K562 (cell line): ENCODE data around the gene KMT5B. TPM values are rescaled to one million over a fixed set of nuclear protein-coding genes. Genes with fewer than 3 reads are reported as not detected.

Experiments used
- polyA plus RNA-seq, 8 experiments: library from polyadenylated mRNA; depleted of rRNA in 4 of 8; stranded (reverse) in 5 of 8; unstranded in 3 of 8; fragments of >200 nt; fragmentation: Nextera tagmentation in 2 of 8; fragmentation: Illumina TruSeq in 1 of 8; extraction: Ambion mirVana in 2 of 8; extraction: Trizol in 1 of 8; gene quantifications; 2 replicates each; pipeline versions ENCODE4 v1.2.1 to v1.2.3, GENCODE V29; 2011 to 2014; ENCODE audit warnings: inconsistent platforms in 1 of 8, missing spikeins in 1 of 8
- total RNA-seq, 7 experiments: library from RNA; depleted of rRNA in 6 of 7; stranded (reverse); fragments of >200 nt in 6 of 7; fragmentation: Illumina TruSeq in 2 of 7; extraction: Trizol in 2 of 7; gene quantifications; 2 replicates each; pipeline versions ENCODE4 v1.2.1 to v1.2.3, GENCODE V29; 2011 to 2021; ENCODE audit warnings: low replicate concordance in 1 of 7

Gene KMT5B
- total and polyA plus RNA-seq, 9 of the 15 experiments (the other 6 are each of a cell fraction or from before 2014, with no cell fraction given), result 7.3 to 27.3 (median 20.9) TPM

Other genes with a start within 250 kb of the KMT5B start
Only the 7 nearest of the 8 such genes appear.
- 10.1 and 12.2 TPM in 2 replicates for gene UNC93B1, start 209.2 kb downstream of the KMT5B start, total RNA-seq (2014; rRNA removed)
- gene UNC93B1, start 209.2 kb downstream of the KMT5B start, total RNA-seq (2014; rRNA removed; fragmentation: Illumina TruSeq; extraction: Trizol), result 3.7 and 4.3 TPM in 2 replicates
- gene UNC93B1, start 209.2 kb downstream of the KMT5B start, total RNA-seq (2015; rRNA removed; fragmentation: Illumina TruSeq; extraction: Trizol), result 2.3 and 3.3 TPM in 2 replicates
- gene UNC93B1, start 209.2 kb downstream of the KMT5B start, total RNA-seq (2021), result 13.6 and 14.1 TPM in 2 replicates
- gene UNC93B1, start 209.2 kb downstream of the KMT5B start, polyA plus RNA-seq (2011; rRNA removed), result 8.6 and 10.0 TPM in 2 replicates
- 5.1 and 6.5 TPM in 2 replicates for gene UNC93B1, start 209.2 kb downstream of the KMT5B start, polyA plus RNA-seq (2014; fragmentation: Illumina TruSeq; extraction: Trizol)
- under 1 TPM; 0.10 to 0.17 TPM for gene UNC93B1, start 209.2 kb downstream of the KMT5B start, polyA plus RNA-seq (2014; fragmentation: Nextera tagmentation; extraction: Ambion mirVana)
- 7.3 and 11.6 TPM in 2 replicates for gene UNC93B1, start 209.2 kb downstream of the KMT5B start, polyA plus RNA-seq (2014; rRNA removed)
- 0.37 TPM in 1 of 2 replicates, not detected in the other for gene ALDH3B1, start 203.0 kb downstream of the KMT5B start, total RNA-seq (2014; rRNA removed)
- 0.04 TPM in 1 of 2 replicates, not detected in the other for gene ALDH3B1, start 203.0 kb downstream of the KMT5B start, total RNA-seq (2014; rRNA removed; fragmentation: Illumina TruSeq; extraction: Trizol)
- 0.07 and 0.08 TPM in 2 replicates for gene ALDH3B1, start 203.0 kb downstream of the KMT5B start, total RNA-seq (2015; rRNA removed; fragmentation: Illumina TruSeq; extraction: Trizol)
- 0.13 and 0.35 TPM in 2 replicates for gene ALDH3B1, start 203.0 kb downstream of the KMT5B start, total RNA-seq (2021)
- gene ALDH3B1, start 203.0 kb downstream of the KMT5B start, polyA plus RNA-seq (2011; rRNA removed), result 0.10 and 0.19 TPM in 2 replicates
- 0.06 and 0.15 TPM in 2 replicates for gene ALDH3B1, start 203.0 kb downstream of the KMT5B start, polyA plus RNA-seq (2014; fragmentation: Illumina TruSeq; extraction: Trizol)
- under 1 TPM in 1 of 2 experiments, not detected in 1; 0.01 TPM for gene ALDH3B1, start 203.0 kb downstream of the KMT5B start, polyA plus RNA-seq (2014; fragmentation: Nextera tagmentation; extraction: Ambion mirVana)
- gene ALDH3B1, start 203.0 kb downstream of the KMT5B start, polyA plus RNA-seq (2014; rRNA removed), result 0.21 and 0.43 TPM in 2 replicates
- 351 and 419 TPM in 2 replicates for gene NDUFS8, start 182.6 kb downstream of the KMT5B start, total RNA-seq (2014; rRNA removed)
- gene NDUFS8, start 182.6 kb downstream of the KMT5B start, total RNA-seq (2014; rRNA removed; fragmentation: Illumina TruSeq; extraction: Trizol), result 60.0 and 91.3 TPM in 2 replicates
- 146 and 150 TPM in 2 replicates for gene NDUFS8, start 182.6 kb downstream of the KMT5B start, total RNA-seq (2015; rRNA removed; fragmentation: Illumina TruSeq; extraction: Trizol)
- 271 and 294 TPM in 2 replicates for gene NDUFS8, start 182.6 kb downstream of the KMT5B start, total RNA-seq (2021)
- 67.2 and 68.7 TPM in 2 replicates for gene NDUFS8, start 182.6 kb downstream of the KMT5B start, polyA plus RNA-seq (2011; rRNA removed)
- 101 and 156 TPM in 2 replicates for gene NDUFS8, start 182.6 kb downstream of the KMT5B start, polyA plus RNA-seq (2014; fragmentation: Illumina TruSeq; extraction: Trizol)
- gene NDUFS8, start 182.6 kb downstream of the KMT5B start, polyA plus RNA-seq (2014; fragmentation: Nextera tagmentation; extraction: Ambion mirVana), result 10 to 100 TPM; 36.5 to 65.1 TPM
- 241 and 257 TPM in 2 replicates for gene NDUFS8, start 182.6 kb downstream of the KMT5B start, polyA plus RNA-seq (2014; rRNA removed)
- gene TCIRG1, start 174.3 kb downstream of the KMT5B start, total RNA-seq (2014; rRNA removed), result 78.0 and 82.8 TPM in 2 replicates
- 2.5 and 5.5 TPM in 2 replicates for gene TCIRG1, start 174.3 kb downstream of the KMT5B start, total RNA-seq (2014; rRNA removed; fragmentation: Illumina TruSeq; extraction: Trizol)
- 24.4 and 28.7 TPM in 2 replicates for gene TCIRG1, start 174.3 kb downstream of the KMT5B start, total RNA-seq (2015; rRNA removed; fragmentation: Illumina TruSeq; extraction: Trizol)
- gene TCIRG1, start 174.3 kb downstream of the KMT5B start, total RNA-seq (2021), result 96.4 and 108 TPM in 2 replicates
- 31.1 and 72.7 TPM in 2 replicates for gene TCIRG1, start 174.3 kb downstream of the KMT5B start, polyA plus RNA-seq (2011; rRNA removed)
- 13.1 and 33.3 TPM in 2 replicates for gene TCIRG1, start 174.3 kb downstream of the KMT5B start, polyA plus RNA-seq (2014; fragmentation: Illumina TruSeq; extraction: Trizol)
- 1 to 10 TPM in 1 of 2 experiments, under 1 TPM in 1; 0.49 to 1.9 TPM for gene TCIRG1, start 174.3 kb downstream of the KMT5B start, polyA plus RNA-seq (2014; fragmentation: Nextera tagmentation; extraction: Ambion mirVana)
- 113 and 143 TPM in 2 replicates for gene TCIRG1, start 174.3 kb downstream of the KMT5B start, polyA plus RNA-seq (2014; rRNA removed)
- gene CHKA, start 91.9 kb downstream of the KMT5B start, total RNA-seq (2014; rRNA removed), result 30.2 and 41.1 TPM in 2 replicates
- 26.5 and 34.3 TPM in 2 replicates for gene CHKA, start 91.9 kb downstream of the KMT5B start, total RNA-seq (2014; rRNA removed; fragmentation: Illumina TruSeq; extraction: Trizol)
- gene CHKA, start 91.9 kb downstream of the KMT5B start, total RNA-seq (2015; rRNA removed; fragmentation: Illumina TruSeq; extraction: Trizol), result 34.2 and 37.0 TPM in 2 replicates
- 36.5 and 41.4 TPM in 2 replicates for gene CHKA, start 91.9 kb downstream of the KMT5B start, total RNA-seq (2021)
- gene CHKA, start 91.9 kb downstream of the KMT5B start, polyA plus RNA-seq (2011; rRNA removed), result 21.1 and 24.3 TPM in 2 replicates
- gene CHKA, start 91.9 kb downstream of the KMT5B start, polyA plus RNA-seq (2014; fragmentation: Illumina TruSeq; extraction: Trizol), result 22.6 and 30.2 TPM in 2 replicates
- gene CHKA, start 91.9 kb downstream of the KMT5B start, polyA plus RNA-seq (2014; fragmentation: Nextera tagmentation; extraction: Ambion mirVana), result 1 to 10 TPM; 3.6 to 6.7 TPM
- 34.7 and 34.8 TPM in 2 replicates for gene CHKA, start 91.9 kb downstream of the KMT5B start, polyA plus RNA-seq (2014; rRNA removed)
- 50.5 and 57.6 TPM in 2 replicates for gene C11orf24, start 58.7 kb upstream of the KMT5B start, total RNA-seq (2014; rRNA removed)
- gene C11orf24, start 58.7 kb upstream of the KMT5B start, total RNA-seq (2014; rRNA removed; fragmentation: Illumina TruSeq; extraction: Trizol), result 30.2 and 30.8 TPM in 2 replicates
- 31.7 and 32.5 TPM in 2 replicates for gene C11orf24, start 58.7 kb upstream of the KMT5B start, total RNA-seq (2015; rRNA removed; fragmentation: Illumina TruSeq; extraction: Trizol)
- gene C11orf24, start 58.7 kb upstream of the KMT5B start, total RNA-seq (2021), result 64.9 and 66.0 TPM in 2 replicates
- 23.6 and 34.9 TPM in 2 replicates for gene C11orf24, start 58.7 kb upstream of the KMT5B start, polyA plus RNA-seq (2011; rRNA removed)
- 47.0 and 49.5 TPM in 2 replicates for gene C11orf24, start 58.7 kb upstream of the KMT5B start, polyA plus RNA-seq (2014; fragmentation: Illumina TruSeq; extraction: Trizol)
- 1 to 10 TPM; 2.0 to 4.4 TPM for gene C11orf24, start 58.7 kb upstream of the KMT5B start, polyA plus RNA-seq (2014; fragmentation: Nextera tagmentation; extraction: Ambion mirVana)
- gene C11orf24, start 58.7 kb upstream of the KMT5B start, polyA plus RNA-seq (2014; rRNA removed), result 52.5 and 65.2 TPM in 2 replicates
- gene LRP5, start 99.3 kb upstream of the KMT5B start, total RNA-seq (2014; rRNA removed), result 14.9 and 23.8 TPM in 2 replicates
- gene LRP5, start 99.3 kb upstream of the KMT5B start, total RNA-seq (2014; rRNA removed; fragmentation: Illumina TruSeq; extraction: Trizol), result 2.1 and 3.1 TPM in 2 replicates
- gene LRP5, start 99.3 kb upstream of the KMT5B start, total RNA-seq (2015; rRNA removed; fragmentation: Illumina TruSeq; extraction: Trizol), result 13.6 and 15.3 TPM in 2 replicates
- gene LRP5, start 99.3 kb upstream of the KMT5B start, total RNA-seq (2021), result 43.1 and 44.2 TPM in 2 replicates
- 5.1 and 11.0 TPM in 2 replicates for gene LRP5, start 99.3 kb upstream of the KMT5B start, polyA plus RNA-seq (2011; rRNA removed)
- 13.5 and 28.2 TPM in 2 replicates for gene LRP5, start 99.3 kb upstream of the KMT5B start, polyA plus RNA-seq (2014; fragmentation: Illumina TruSeq; extraction: Trizol)
- gene LRP5, start 99.3 kb upstream of the KMT5B start, polyA plus RNA-seq (2014; fragmentation: Nextera tagmentation; extraction: Ambion mirVana), result under 1 TPM; 0.48 to 0.63 TPM
- gene LRP5, start 99.3 kb upstream of the KMT5B start, polyA plus RNA-seq (2014; rRNA removed), result 16.1 and 17.6 TPM in 2 replicates